ENCODE results near the gene NNMT.

Gene NNMT

GRCh38 chr11:114258696-114259095, 37.5 kb upstream of the NNMT start:
- no peak for DNase-seq (ENCODE audit: low read depth)
- H3K4me3 ChIP-seq (ENCODE audit: control insufficient read depth, low read depth, low read length), result no peak overlapping the region
- TF ChIP-seq, protein P1, sequence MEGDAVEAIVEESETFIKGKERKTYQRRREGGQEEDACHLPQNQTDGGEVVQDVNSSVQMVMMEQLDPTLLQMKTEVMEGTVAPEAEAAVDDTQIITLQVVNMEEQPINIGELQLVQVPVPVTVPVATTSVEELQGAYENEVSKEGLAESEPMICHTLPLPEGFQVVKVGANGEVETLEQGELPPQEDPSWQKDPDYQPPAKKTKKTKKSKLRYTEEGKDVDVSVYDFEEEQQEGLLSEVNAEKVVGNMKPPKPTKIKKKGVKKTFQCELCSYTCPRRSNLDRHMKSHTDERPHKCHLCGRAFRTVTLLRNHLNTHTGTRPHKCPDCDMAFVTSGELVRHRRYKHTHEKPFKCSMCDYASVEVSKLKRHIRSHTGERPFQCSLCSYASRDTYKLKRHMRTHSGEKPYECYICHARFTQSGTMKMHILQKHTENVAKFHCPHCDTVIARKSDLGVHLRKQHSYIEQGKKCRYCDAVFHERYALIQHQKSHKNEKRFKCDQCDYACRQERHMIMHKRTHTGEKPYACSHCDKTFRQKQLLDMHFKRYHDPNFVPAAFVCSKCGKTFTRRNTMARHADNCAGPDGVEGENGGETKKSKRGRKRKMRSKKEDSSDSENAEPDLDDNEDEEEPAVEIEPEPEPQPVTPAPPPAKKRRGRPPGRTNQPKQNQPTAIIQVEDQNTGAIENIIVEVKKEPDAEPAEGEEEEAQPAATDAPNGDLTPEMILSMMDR (conservative IDR thresholded peaks at IDR 0.05; ENCODE audit: control insufficient read depth, insufficient read depth, low read depth, low read length), result no peak

DNA sequence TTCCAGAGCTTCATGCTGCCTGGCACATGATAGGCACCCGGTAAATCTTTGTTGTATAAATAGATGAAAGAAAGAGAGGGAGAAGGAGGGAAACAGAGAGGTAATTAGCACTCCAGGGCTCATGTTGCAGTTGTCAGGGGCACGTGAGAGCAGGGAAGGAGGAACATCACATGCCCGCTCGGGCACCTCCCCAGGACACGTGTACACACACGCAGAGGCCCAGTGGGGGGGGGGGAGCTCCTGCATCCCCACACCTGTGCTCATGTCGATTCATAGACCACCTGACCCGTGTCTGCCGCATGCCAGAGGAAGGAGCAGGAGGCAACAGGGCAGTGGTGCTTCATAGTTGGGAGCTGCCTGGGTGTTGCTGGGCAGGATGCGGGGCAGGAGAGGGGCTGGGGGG, 37.1 kb upstream of the NNMT start:
- TF ChIP-seq, protein P1 (conservative IDR thresholded peaks at IDR 0.05; ENCODE audit: control insufficient read depth, insufficient read depth, low read depth, low read length), result no peak
- no peak for DNase-seq (ENCODE audit: low read depth)
- no peak overlapping the region for H3K4me3 ChIP-seq (ENCODE audit: control insufficient read depth, low read depth, low read length)

GRCh38 chr11:114259551-114259983, 36.6 kb upstream of the NNMT start:
- no peak overlapping the region for H3K4me3 ChIP-seq (ENCODE audit: control insufficient read depth, low read depth, low read length)
- no peak for DNase-seq (ENCODE audit: low read depth)
- TF ChIP-seq, protein P1 (conservative IDR thresholded peaks at IDR 0.05; ENCODE audit: control insufficient read depth, insufficient read depth, low read depth, low read length), result no peak

- H3K4me3 ChIP-seq (ENCODE audit: control insufficient read depth, low read depth, low read length), result no peak overlapping the region
Observed at GRCh38 chr11:114260077-114260476, 36.1 kb upstream of the NNMT start.

GRCh38 chr11:114260483-114260882, 35.7 kb upstream of the NNMT start:
- no peak for DNase-seq (ENCODE audit: low read depth)
- no peak overlapping the region for H3K4me3 ChIP-seq (ENCODE audit: control insufficient read depth, low read depth, low read length)
- TF ChIP-seq, protein P1 (conservative IDR thresholded peaks at IDR 0.05; ENCODE audit: control insufficient read depth, insufficient read depth, low read depth, low read length), result no peak

More at GRCh38 chr11:114260077-114260476, 36.1 kb upstream of the NNMT start:
- TF ChIP-seq, protein P1 (conservative IDR thresholded peaks at IDR 0.05; ENCODE audit: control insufficient read depth, insufficient read depth, low read depth, low read length), result no peak
- no peak for DNase-seq (ENCODE audit: low read depth)

DNA sequence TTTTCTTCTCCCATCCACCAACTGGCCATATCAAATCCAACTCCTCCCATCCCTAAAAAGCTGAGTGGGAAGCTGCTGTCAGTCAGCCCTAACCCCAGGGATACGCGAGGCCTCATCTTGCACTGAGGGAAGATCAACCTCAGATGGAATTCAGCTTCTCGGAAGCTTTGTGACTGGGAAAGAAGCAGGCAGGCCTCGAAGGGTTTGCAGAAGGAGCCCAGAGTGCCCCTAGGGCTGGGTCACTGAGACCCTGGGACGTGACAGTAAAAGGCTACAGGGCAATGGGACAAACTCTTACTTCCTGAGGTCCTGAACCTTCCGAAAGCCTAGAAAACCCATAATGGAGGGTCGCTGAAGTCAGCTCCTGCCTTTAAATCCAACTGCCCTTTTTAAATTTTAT, 34.4 kb upstream of the NNMT start:
- no peak for DNase-seq (ENCODE audit: low read depth)
- H3K4me3 ChIP-seq (ENCODE audit: control insufficient read depth, low read depth, low read length), result no peak overlapping the region
- TF ChIP-seq, protein P1 (conservative IDR thresholded peaks at IDR 0.05; ENCODE audit: control insufficient read depth, insufficient read depth, low read depth, low read length), result no peak

All from fibroblast of mammary gland (primary cell).